ENCODE data around the gene AGMAT.
A peak's percentile ranks its signal among the peaks of the same experiment; 100 is the strongest.

Gene AGMAT

DNA sequence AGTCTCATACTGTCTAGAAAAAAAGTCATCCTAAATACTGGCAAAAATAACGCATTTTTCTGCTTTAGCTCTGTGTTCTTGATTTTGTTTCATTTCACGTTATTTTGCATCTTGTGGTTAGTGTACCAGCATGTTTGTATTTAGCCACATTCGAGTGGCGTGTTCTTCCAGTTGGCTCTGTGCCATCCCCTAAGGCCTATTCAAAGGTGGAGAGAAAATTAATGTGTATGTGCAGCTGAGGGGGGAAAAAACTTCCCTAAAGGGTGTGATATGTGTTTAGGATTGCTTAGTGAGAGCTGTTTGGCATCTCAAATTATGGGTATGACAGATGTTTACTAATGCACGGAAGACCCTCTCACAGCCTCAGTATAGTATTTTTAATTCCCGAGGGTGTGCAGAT, 46.1 kb downstream of the AGMAT start:
- TF ChIP-seq, protein P1, sequence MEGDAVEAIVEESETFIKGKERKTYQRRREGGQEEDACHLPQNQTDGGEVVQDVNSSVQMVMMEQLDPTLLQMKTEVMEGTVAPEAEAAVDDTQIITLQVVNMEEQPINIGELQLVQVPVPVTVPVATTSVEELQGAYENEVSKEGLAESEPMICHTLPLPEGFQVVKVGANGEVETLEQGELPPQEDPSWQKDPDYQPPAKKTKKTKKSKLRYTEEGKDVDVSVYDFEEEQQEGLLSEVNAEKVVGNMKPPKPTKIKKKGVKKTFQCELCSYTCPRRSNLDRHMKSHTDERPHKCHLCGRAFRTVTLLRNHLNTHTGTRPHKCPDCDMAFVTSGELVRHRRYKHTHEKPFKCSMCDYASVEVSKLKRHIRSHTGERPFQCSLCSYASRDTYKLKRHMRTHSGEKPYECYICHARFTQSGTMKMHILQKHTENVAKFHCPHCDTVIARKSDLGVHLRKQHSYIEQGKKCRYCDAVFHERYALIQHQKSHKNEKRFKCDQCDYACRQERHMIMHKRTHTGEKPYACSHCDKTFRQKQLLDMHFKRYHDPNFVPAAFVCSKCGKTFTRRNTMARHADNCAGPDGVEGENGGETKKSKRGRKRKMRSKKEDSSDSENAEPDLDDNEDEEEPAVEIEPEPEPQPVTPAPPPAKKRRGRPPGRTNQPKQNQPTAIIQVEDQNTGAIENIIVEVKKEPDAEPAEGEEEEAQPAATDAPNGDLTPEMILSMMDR (IDR thresholded peaks at IDR 0.05; ENCODE audit: unreplicated experiment in 3 of 3): no peak
- Mint-ChIP-seq H3K27ac (peak overlapping the region in 2 of 3 experiments; percentile 35 to 51), H3K9me3 (no peaks in the 10 kb centered on the region), H3K27me3 (ENCODE audit: low read depth) (no peaks in the 10 kb centered on the region), H3K4me1 (no peaks in the 10 kb centered on the region), H3K36me3 (ENCODE audit: low read depth) (peaks cover 67% of the 10 kb centered on the region), H3K4me3 (no peak overlapping the region)

DNA sequence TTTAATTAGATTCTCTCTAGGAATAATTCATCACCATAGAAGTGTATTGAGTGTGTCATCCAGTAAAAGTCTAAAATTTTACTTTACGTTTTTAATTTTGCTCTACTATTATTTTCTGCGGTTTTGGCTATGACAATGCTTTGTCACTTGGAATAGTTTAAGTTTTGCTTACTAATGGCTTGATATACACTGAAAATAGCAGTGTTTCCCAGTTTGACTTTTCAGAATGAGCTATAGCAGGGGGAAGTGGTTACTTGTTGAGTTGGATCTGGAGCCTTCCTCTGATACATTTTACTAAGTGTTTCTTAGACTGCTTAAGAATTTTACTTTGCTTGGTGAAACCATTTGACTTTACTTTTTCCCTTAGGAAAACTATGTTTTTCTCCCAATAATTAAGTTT, 53.2 kb downstream of the AGMAT start:
- Mint-ChIP-seq H3K36me3 (ENCODE audit: low read depth) (peaks cover 23% of the 10 kb centered on the region), H3K4me3 (no peak overlapping the region), H3K4me1 (peaks cover 17% of the 10 kb centered on the region), H3K9me3 (no peaks in the 10 kb centered on the region), H3K27me3 (ENCODE audit: low read depth) (no peaks in the 10 kb centered on the region), H3K27ac (no peak overlapping the region)
- TF ChIP-seq, protein P1 (IDR thresholded peaks at IDR 0.05; ENCODE audit: unreplicated experiment in 3 of 3): no peak

DNA sequence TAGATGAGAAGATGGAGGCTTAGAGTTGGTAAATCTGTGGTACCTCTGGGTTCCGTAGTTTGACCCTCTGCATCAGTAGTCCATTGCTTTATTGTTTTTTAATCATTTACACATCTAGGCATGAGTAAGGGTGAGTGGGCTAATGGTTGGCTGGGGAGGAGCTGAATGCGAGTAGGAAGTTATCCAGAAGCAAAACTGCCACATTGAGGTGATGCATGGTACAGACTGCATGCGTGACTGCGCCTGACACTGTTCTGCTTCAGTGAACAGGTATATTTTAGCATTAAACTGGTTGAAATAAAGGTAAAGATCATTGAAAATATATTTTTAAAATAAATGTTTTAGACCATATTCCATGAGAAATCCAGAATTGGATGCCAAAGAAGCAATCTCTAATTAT, 53.8 kb downstream of the AGMAT start:
- Mint-ChIP-seq H3K27ac (peak overlapping the region in 1 of 3 experiments; percentile 33), H3K4me3 (no peak overlapping the region), H3K36me3 (ENCODE audit: low read depth) (peaks cover 17% of the 10 kb centered on the region), H3K27me3 (ENCODE audit: low read depth) (no peaks in the 10 kb centered on the region), H3K9me3 (no peaks in the 10 kb centered on the region), H3K4me1 (peaks cover 22% of the 10 kb centered on the region)
- TF ChIP-seq, protein P1 (IDR thresholded peaks at IDR 0.05; ENCODE audit: unreplicated experiment in 3 of 3): no peak

DNA sequence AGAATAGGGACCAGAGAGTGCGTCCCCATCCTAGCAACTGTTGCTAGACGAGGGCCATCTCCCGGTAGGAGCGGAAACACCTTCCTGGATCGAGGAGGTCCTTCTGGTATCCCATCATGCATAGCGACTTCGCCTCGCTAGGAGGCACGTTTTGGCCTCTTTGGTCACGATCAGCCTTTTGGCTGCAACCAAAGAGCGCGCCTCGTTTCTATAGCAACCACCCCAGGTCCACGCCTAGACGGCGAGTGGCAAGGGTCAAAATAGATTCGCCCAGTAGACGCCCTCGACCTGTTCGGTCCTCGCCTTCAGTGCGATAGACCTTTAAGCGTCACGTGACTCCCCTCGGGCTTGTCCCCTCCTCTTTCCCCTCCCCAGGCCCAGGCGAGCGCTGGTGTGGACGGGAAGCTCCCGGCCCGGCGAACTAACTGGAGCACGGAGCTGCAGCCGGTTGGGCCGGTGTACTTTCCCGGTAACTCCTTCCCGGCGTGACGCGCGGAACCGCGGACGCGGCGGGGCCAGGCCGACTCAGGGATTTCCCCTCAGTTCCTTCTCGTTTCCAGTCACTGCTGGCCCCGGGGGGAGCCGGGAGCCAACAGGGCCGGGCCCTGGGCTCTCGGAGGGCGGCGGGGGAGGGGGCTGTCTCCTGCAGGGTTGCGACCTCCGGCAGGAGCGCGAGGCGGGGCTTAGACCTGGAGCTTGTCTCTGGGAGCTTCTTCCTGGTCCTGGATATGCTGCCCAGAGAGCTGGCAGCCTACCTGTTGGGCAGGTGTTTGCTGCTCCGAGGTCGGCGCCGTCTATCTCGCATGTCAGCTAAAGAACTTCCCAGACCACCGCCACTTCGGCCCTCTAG, 58.1 kb downstream of the AGMAT start, which contains the start of gene DNAJC16:
DNAJC16 (plus strand) TSS at position 359 of the 850 bp plus-strand sequence. CDS start 2,258 bp downstream, outside the sequence.
- Mint-ChIP-seq H3K9me3 (no peaks in the 10 kb centered on the region), H3K27me3 (ENCODE audit: low read depth) (no peaks in the 10 kb centered on the region), H3K36me3 (ENCODE audit: low read depth) (peaks cover 5% of the 10 kb centered on the region), H3K4me3 (peak within 1 kb of the TSS; percentile 82 to 88 (median 87)), H3K27ac (peak within 1 kb of the TSS; percentile 82 to 100 (median 88)), H3K4me1 (peaks cover 47% of the 10 kb centered on the region)
- TF ChIP-seq, protein P1 (IDR thresholded peaks at IDR 0.05; ENCODE audit: unreplicated experiment in 3 of 3): no peak

DNA sequence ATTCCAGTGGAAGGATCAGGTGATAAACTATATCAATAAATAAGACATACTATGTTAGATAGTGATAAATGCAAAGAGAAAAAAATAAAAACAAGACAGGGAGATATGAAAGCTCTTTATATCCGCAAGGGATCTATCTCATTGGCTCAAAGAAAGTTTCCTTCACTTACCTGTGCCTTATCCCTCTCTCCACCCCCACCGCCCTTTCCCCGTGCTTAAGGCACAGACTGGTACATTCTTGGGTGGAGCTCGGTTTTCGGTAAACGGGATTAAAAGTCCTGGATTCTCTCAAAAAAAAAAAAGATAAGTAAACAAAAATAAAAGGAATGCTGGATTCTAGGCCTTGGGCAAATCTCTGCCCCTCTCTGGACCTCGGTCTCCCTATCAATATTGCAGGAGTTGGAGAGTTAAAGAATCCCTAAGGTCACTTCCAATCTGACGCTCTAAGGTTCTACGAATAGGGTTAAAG, 58.8 kb downstream of the AGMAT start:
- Mint-ChIP-seq H3K27me3 (ENCODE audit: low read depth) (no peaks in the 10 kb centered on the region), H3K9me3 (no peaks in the 10 kb centered on the region), H3K4me1 (peaks cover 52% of the 10 kb centered on the region), H3K4me3 (peak overlapping the region; percentile 82 to 88 (median 87)), H3K36me3 (ENCODE audit: low read depth) (peaks cover 4% of the 10 kb centered on the region), H3K27ac (peak overlapping the region; percentile 82 to 100 (median 88))
- TF ChIP-seq, protein P1 (IDR thresholded peaks at IDR 0.05; ENCODE audit: unreplicated experiment in 3 of 3): no peak
